HepG2 (cell line): ENCODE data around the gene PRRC2A. TPM values are rescaled to one million over a fixed set of nuclear protein-coding genes. Genes with fewer than 3 reads are reported as not detected.
A peak's percentile ranks its signal among the peaks of the same experiment; 100 is the strongest.

Source experiments
- ARID5B ChIP-seq: IDR thresholded peaks from 2 replicates; pipeline ENCODE4 v1.4.0; 2020; ENCODE audit warnings: mild to moderate bottlenecking, missing genetic modification reagents
- DRAP1 ChIP-seq: IDR thresholded peaks from 2 replicates; pipeline ENCODE4 v1.6.1; 2016; ENCODE audit warnings: missing genetic modification reagents, missing compliant biosample characterization
- ETV5 ChIP-seq: IDR thresholded peaks from 2 replicates; pipeline ENCODE4 v1.6.1; 2018; ENCODE audit warnings: missing biosample characterization, missing genetic modification reagents, inconsistent platforms, borderline replicate concordance
- HNF4A ChIP-seq: sonication (generic); formaldehyde crosslinking; IDR thresholded peaks from 2 replicates; pipeline ENCODE4 v1.4.0; 2020; ENCODE audit warnings: missing genetic modification reagents
- HNRNPUL1 ChIP-seq: fragments of 200-400 bp; formaldehyde crosslinking; IDR thresholded peaks from 2 replicates; pipeline ENCODE4 v1.6.1; 2017; ENCODE audit warnings: low read depth, mild to moderate bottlenecking, low read length, moderate library complexity
- ISL2 ChIP-seq: sonication (generic); formaldehyde crosslinking; IDR thresholded peaks from 2 replicates; pipeline ENCODE4 v1.5.0; 2020; ENCODE audit warnings: missing genetic modification reagents
- MBD4 ChIP-seq: IDR thresholded peaks from 2 replicates; pipeline ENCODE4 v1.6.1; 2012; ENCODE audit warnings: low read length, inconsistent platforms, borderline replicate concordance
- NR2F1 ChIP-seq, 2 experiments: fragments of 450-650 bp in 1 of 2; formaldehyde crosslinking in 1 of 2; IDR thresholded peaks; 2 replicates each; pipeline versions ENCODE4 v1.5.0 to v1.6.1; 2016 to 2020; ENCODE audit warnings: mild to moderate bottlenecking in 1 of 2, missing compliant biosample characterization in 1 of 2, missing genetic modification reagents in 1 of 2, moderate library complexity in 1 of 2
- PITX1 ChIP-seq: sonication (generic); formaldehyde crosslinking; IDR thresholded peaks from 2 replicates; pipeline ENCODE4 v1.5.1; 2020; ENCODE audit warnings: mild to moderate bottlenecking, missing genetic modification reagents
- POLR2AphosphoS5 ChIP-seq: IDR thresholded peaks from 2 replicates; pipeline ENCODE4 v1.6.1; 2012; ENCODE audit warnings: low read depth, low read length
- POLR2G ChIP-seq: fragments of 200-400 bp; formaldehyde crosslinking; IDR thresholded peaks from 2 replicates; pipeline ENCODE4 v1.6.1; 2018; ENCODE audit warnings: mild to moderate bottlenecking, low read depth, low read length, moderate library complexity
- RBM39 ChIP-seq: fragments of 200-400 bp; formaldehyde crosslinking; IDR thresholded peaks from one replicate; pipeline ENCODE4 v1.6.1; 2018; ENCODE audit warnings: antibody characterized with exemption, mild to moderate bottlenecking, low read depth, low read length; ENCODE audit not compliant: poor library complexity, severe bottlenecking
- SALL2 ChIP-seq: sonication (generic); formaldehyde crosslinking; IDR thresholded peaks from 2 replicates; pipeline ENCODE4 v1.8.1; 2023; ENCODE audit warnings: mild to moderate bottlenecking, missing genetic modification reagents, inconsistent platforms
- SNAPC4 ChIP-seq: sonication (generic); formaldehyde crosslinking; IDR thresholded peaks from 2 replicates; pipeline ENCODE4 v1.4.0; 2020; ENCODE audit warnings: mild to moderate bottlenecking, missing genetic modification reagents
- ZBTB7A ChIP-seq: sonication (generic); formaldehyde crosslinking; IDR thresholded peaks from 2 replicates; pipeline ENCODE4 v1.8.0; 2022; ENCODE audit warnings: mild to moderate bottlenecking, missing genetic modification reagents
- ZMYM4 ChIP-seq: sonication (generic); formaldehyde crosslinking; IDR thresholded peaks from 2 replicates; pipeline ENCODE4 v1.8.1; 2023; ENCODE audit warnings: mild to moderate bottlenecking, missing genetic modification reagents
- ZNF256 ChIP-seq: sonication (generic); formaldehyde crosslinking; conservative IDR thresholded peaks from 2 replicates; pipeline ENCODE4 v1.4.0; 2020; ENCODE audit warnings: missing genetic modification reagents
- ZNF569 ChIP-seq: sonication (generic); formaldehyde crosslinking; IDR thresholded peaks from 2 replicates; pipeline ENCODE4 v1.5.0; 2020; ENCODE audit warnings: mild to moderate bottlenecking, missing genetic modification reagents, moderate library complexity, borderline replicate concordance
- ZNF576 ChIP-seq: sonication (generic); formaldehyde crosslinking; IDR thresholded peaks from 2 replicates; pipeline ENCODE4 v1.4.0; 2020; ENCODE audit warnings: mild to moderate bottlenecking, missing genetic modification reagents
- polyA plus RNA-seq, 8 experiments: library from polyadenylated mRNA; depleted of rRNA in 3 of 8; stranded (reverse) in 7 of 8; unstranded in 1 of 8; fragments of >200 nt; fragmentation: Illumina TruSeq in 4 of 8; extraction: Trizol in 4 of 8; gene quantifications; 2 replicates each; pipeline versions ENCODE4 v1.2.1 to v1.2.3, GENCODE V29; 2011 to 2016; ENCODE audit warnings: low read depth in 4 of 8, missing spikeins in 1 of 8, mixed read lengths in 1 of 8; ENCODE audit not compliant: insufficient read depth in 1 of 8
- total RNA-seq, 5 experiments: library from RNA; depleted of rRNA; stranded (reverse); fragments of >200 nt; fragmentation: Illumina TruSeq; extraction: Trizol; gene quantifications; 2 replicates each; pipeline ENCODE4 v1.2.3, GENCODE V29; 2016; ENCODE audit warnings: low read depth in 1 of 5

Gene PRRC2A
- total and polyA plus RNA-seq, 2 of the 13 experiments (the other 11 are each of a cell fraction or from before 2014, with no cell fraction given): 38.9 to 47.4 TPM

GRCh38 chr6:31614684-31615578 is 5.6 kb upstream of the PRRC2A start, which contains the start of gene AIF1 (continued):
- TF ChIP-seq ARID5B (CRISPR knock-in tag) (peak; percentile 40; the same call in 1 of the 2 replicates), SNAPC4 (CRISPR knock-in tag) (0 out of 2 replicates have a peak, but pooled peaks have one; percentile 47), ZNF576 (no peak), POLR2G (0 out of 2 replicates have a peak, but pooled peaks have one; percentile 33), PITX1 (CRISPR knock-in tag) (peak; percentile 19; the same call in 1 of the 2 replicates), POLR2AphosphoS5 (peak; percentile 45; the same call in 1 of the 2 replicates), ETV5 (CRISPR knock-in tag) (peak; percentile 21; the same call in 1 of the 2 replicates), SALL2 (CRISPR knock-in tag) (no peak), ZMYM4 (CRISPR knock-in tag) (no peak), ZBTB7A (CRISPR knock-in tag) (no peak), MBD4 (no peak), ZNF256 (0 out of 2 replicates have a peak, but pooled peaks have one; percentile 32), HNRNPUL1 (no peak), NR2F1 (CRISPR knock-in tag; IDR thresholded peaks at IDR 0.05) (no peak), RBM39 (no peak), ZNF569 (CRISPR knock-in tag) (no peak), HNF4A (CRISPR knock-in tag) (peak; percentile 83), ISL2 (CRISPR knock-in tag) (no peak), DRAP1 (peak; percentile 32; the same call in 1 of the 2 replicates)
